HepG2 (cell line): ENCODE data around the gene ZNF544.

Source experiments
- CTCF ChIP-seq: sonication (generic); formaldehyde crosslinking; IDR thresholded peaks from 2 replicates; pipeline ENCODE4 v1.5.0; 2020; ENCODE audit warnings: mild to moderate bottlenecking, missing genetic modification reagents, moderate library complexity
- EZH2 ChIP-seq: conservative IDR thresholded peaks from 2 replicates; pipeline ENCODE4 v1.6.1; 2012; ENCODE audit warnings: mild to moderate bottlenecking, low read depth, low read length, moderate library complexity
- KLF16 ChIP-seq, 2 experiments: sonication (generic) in 1 of 2; formaldehyde crosslinking in 1 of 2; IDR thresholded peaks; 2 replicates each; pipeline versions ENCODE4 v1.6.1 to v1.8.0; 2016 to 2023; ENCODE audit warnings: missing genetic modification reagents in 2 of 2, missing compliant biosample characterization in 1 of 2
- MAFF ChIP-seq: IDR thresholded peaks from 2 replicates; pipeline ENCODE4 v1.6.1; 2011; ENCODE audit warnings: low read depth, low read length, improper control_type of control experiment
- NFATC3 ChIP-seq: sonication (generic); formaldehyde crosslinking; IDR thresholded peaks from 2 replicates; pipeline ENCODE4 v1.5.1; 2020; ENCODE audit warnings: mild to moderate bottlenecking, missing genetic modification reagents
- POLR2AphosphoS2 ChIP-seq: IDR thresholded peaks from 2 replicates; pipeline ENCODE4 v1.6.1; 2011; ENCODE audit warnings: low read depth, low read length, improper control_type of control experiment
- POLR2AphosphoS5 ChIP-seq: IDR thresholded peaks from 2 replicates; pipeline ENCODE4 v1.6.1; 2012; ENCODE audit warnings: low read depth, low read length
- TAF1 ChIP-seq: sonication (generic); formaldehyde crosslinking; IDR thresholded peaks from 2 replicates; pipeline ENCODE4 v1.4.0; 2020; ENCODE audit warnings: missing genetic modification reagents
- TCF7 ChIP-seq: sonication (generic); IDR thresholded peaks from 2 replicates; pipeline ENCODE4 v1.6.1; 2016; ENCODE audit warnings: antibody characterized with exemption, low read depth
- ZNF549 ChIP-seq: sonication (generic); formaldehyde crosslinking; IDR thresholded peaks from 2 replicates; pipeline ENCODE4 v1.5.0; 2020; ENCODE audit warnings: missing genetic modification reagents
- TF ChIP-seq, protein P1 (sequence below): sonication (generic); formaldehyde crosslinking; IDR thresholded peaks from 2 replicates; pipeline ENCODE4 v1.4.0; 2020; ENCODE audit warnings: missing genetic modification reagents
- TF ChIP-seq, protein P2 (sequence below): sonication (generic); formaldehyde crosslinking; IDR thresholded peaks from 2 replicates; pipeline ENCODE4 v1.8.1; 2022; ENCODE audit warnings: low read depth, mild to moderate bottlenecking, missing genetic modification reagents
- TF ChIP-seq, protein P3 (sequence below): sonication (generic); formaldehyde crosslinking; IDR thresholded peaks from 2 replicates; pipeline ENCODE4 v1.8.0; 2022; ENCODE audit warnings: low read depth, missing genetic modification reagents

DNA sequence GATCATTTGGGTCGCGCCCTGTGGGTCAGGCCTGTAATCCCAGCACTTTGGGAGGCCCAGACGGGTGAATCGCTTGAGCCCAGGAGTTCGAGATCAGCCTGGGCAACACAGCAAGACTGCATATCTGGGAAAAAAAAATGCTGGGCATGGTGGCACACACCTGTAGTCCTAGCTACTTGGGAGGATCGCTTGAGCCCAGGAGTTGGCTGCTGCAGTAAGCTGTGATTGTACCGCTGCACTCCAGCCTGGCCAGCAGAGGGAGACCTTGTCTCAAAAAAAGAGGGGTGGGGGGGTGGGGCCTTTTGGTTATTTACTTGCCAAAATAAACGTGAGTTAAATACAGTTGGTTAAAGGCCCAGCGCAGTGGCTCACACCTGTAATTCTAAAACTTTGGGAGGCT is 9.8 kb upstream of the ZNF544 start:
- TF ChIP-seq POLR2AphosphoS5 (no peak), NFATC3 (CRISPR knock-in tag) (no peak), TAF1 (no peak), KLF16 (CRISPR knock-in tag; IDR thresholded peaks at IDR 0.05) (no peak), MAFF (no peak), TCF7 (no peak), CTCF (CRISPR knock-in tag) (peak; percentile 45), EZH2 (no peak), ZNF549 (CRISPR knock-in tag) (no peak), POLR2AphosphoS2 (no peak)
- TF ChIP-seq, protein P1, sequence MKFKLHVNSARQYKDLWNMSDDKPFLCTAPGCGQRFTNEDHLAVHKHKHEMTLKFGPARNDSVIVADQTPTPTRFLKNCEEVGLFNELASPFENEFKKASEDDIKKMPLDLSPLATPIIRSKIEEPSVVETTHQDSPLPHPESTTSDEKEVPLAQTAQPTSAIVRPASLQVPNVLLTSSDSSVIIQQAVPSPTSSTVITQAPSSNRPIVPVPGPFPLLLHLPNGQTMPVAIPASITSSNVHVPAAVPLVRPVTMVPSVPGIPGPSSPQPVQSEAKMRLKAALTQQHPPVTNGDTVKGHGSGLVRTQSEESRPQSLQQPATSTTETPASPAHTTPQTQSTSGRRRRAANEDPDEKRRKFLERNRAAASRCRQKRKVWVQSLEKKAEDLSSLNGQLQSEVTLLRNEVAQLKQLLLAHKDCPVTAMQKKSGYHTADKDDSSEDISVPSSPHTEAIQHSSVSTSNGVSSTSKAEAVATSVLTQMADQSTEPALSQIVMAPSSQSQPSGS (CRISPR knock-in tag): no peak
- TF ChIP-seq, protein P2, sequence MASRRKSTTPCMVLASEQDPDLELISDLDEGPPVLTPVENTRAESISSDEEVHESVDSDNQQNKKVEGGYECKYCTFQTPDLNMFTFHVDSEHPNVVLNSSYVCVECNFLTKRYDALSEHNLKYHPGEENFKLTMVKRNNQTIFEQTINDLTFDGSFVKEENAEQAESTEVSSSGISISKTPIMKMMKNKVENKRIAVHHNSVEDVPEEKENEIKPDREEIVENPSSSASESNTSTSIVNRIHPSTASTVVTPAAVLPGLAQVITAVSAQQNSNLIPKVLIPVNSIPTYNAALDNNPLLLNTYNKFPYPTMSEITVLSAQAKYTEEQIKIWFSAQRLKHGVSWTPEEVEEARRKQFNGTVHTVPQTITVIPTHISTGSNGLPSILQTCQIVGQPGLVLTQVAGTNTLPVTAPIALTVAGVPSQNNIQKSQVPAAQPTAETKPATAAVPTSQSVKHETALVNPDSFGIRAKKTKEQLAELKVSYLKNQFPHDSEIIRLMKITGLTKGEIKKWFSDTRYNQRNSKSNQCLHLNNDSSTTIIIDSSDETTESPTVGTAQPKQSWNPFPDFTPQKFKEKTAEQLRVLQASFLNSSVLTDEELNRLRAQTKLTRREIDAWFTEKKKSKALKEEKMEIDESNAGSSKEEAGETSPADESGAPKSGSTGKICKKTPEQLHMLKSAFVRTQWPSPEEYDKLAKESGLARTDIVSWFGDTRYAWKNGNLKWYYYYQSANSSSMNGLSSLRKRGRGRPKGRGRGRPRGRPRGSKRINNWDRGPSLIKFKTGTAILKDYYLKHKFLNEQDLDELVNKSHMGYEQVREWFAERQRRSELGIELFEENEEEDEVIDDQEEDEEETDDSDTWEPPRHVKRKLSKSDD (CRISPR knock-in tag): no peak
- TF ChIP-seq, protein P3, sequence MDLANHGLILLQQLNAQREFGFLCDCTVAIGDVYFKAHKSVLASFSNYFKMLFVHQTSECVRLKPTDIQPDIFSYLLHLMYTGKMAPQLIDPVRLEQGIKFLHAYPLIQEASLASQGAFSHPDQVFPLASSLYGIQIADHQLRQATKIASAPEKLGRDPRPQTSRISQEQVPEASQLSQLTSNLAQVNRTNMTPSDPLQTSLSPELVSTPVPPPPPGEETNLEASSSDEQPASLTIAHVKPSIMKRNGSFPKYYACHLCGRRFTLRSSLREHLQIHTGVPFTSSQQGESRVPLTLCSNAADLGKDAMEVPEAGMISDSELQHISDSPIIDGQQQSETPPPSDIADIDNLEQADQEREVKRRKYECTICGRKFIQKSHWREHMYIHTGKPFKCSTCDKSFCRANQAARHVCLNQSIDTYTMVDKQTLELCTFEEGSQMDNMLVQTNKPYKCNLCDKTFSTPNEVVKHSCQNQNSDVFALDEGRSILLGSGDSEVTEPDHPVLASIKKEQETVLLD (CRISPR knock-in tag): no peak
